CD4-positive, alpha-beta T cell treated with Interleukin-6 for 4 hours (primary cell): ENCODE results near the gene GGCT.
"Not testable (repeated sequence)": the region's sequence is repeated elsewhere in the genome, so short reads cannot be mapped to it uniquely, and the experiment has no call there.

ENCODE experiments used
- DNase-seq: peaks from one replicate; pipeline ENCODE4 v3.0.0-alpha.2; 2020; ENCODE audit warnings: mixed read lengths

GGCT gene

GRCh38 chr7:30504301-30505173 is at the start of gene GGCT:
Gene GGCT, minus strand, starts transcription at chr7:30504829. Its CDS starts 120 bp downstream, at chr7:30504709.
- DNase-seq: peak; percentile 97

- no peak for DNase-seq
These were observed 48.9 kb upstream of the GGCT start for GRCh38 chr7:30553546-30553945.

- DNase-seq: no peak
These were observed 48.5 kb upstream of the GGCT start for GRCh38 chr7:30553141-30553540.

- DNase-seq: no peak
These were observed 47.7 kb upstream of the GGCT start for GRCh38 chr7:30552330-30552729.

GRCh38 chr7:30549931-30550493 is 45.4 kb upstream of the GGCT start:
- DNase-seq: no peak

- peak; percentile 45 for DNase-seq
These were observed 44.2 kb upstream of the GGCT start for GRCh38 chr7:30548845-30549244.

- no peak for DNase-seq
These were observed 42.0 kb upstream of the GGCT start for GRCh38 chr7:30546596-30546995.

GRCh38 chr7:30545791-30546555 is 41.3 kb upstream of the GGCT start:
- DNase-seq: no peak

GRCh38 chr7:30543813-30544525 is 39.3 kb upstream of the GGCT start:
- no peak for DNase-seq

- DNase-seq: not testable (repeated sequence)
These were observed 38.5 kb upstream of the GGCT start for GRCh38 chr7:30543115-30543514.

- no peak for DNase-seq
These were observed 29.3 kb upstream of the GGCT start for GRCh38 chr7:30533886-30534285.

GRCh38 chr7:30531286-30531685 is 26.7 kb upstream of the GGCT start:
- no peak for DNase-seq

GRCh38 chr7:30530373-30530772 is 25.7 kb upstream of the GGCT start:
- DNase-seq: no peak

- no peak for DNase-seq
These were observed 24.1 kb upstream of the GGCT start for GRCh38 chr7:30528779-30529178.

GRCh38 chr7:30527297-30527696 is 22.7 kb upstream of the GGCT start:
- DNase-seq: not testable (repeated sequence)

- DNase-seq: no peak
These were observed 21.5 kb upstream of the GGCT start for GRCh38 chr7:30526163-30526562.

GRCh38 chr7:30525429-30525828 is 20.8 kb upstream of the GGCT start:
- DNase-seq: no peak

GRCh38 chr7:30524545-30524944 is 19.9 kb upstream of the GGCT start:
- DNase-seq: no peak

- DNase-seq: no peak
These were observed 18.8 kb upstream of the GGCT start for GRCh38 chr7:30523466-30523865.

- no peak for DNase-seq
These were observed 17.5 kb upstream of the GGCT start for GRCh38 chr7:30522159-30522558.

GRCh38 chr7:30521532-30521931 is 16.9 kb upstream of the GGCT start:
- no peak for DNase-seq

- DNase-seq: no peak
These were observed 14.5 kb upstream of the GGCT start for GRCh38 chr7:30519122-30519521.

- no peak for DNase-seq
These were observed 11.1 kb upstream of the GGCT start for GRCh38 chr7:30515761-30516160.
